ENCODE results near the gene ATP6V1B1. TPM values are rescaled to one million over a fixed set of nuclear protein-coding genes. Genes with fewer than 3 reads are reported as not detected.

The ATP6V1B1 gene
- total RNA-seq, 4 donors from 2014 or later = 3.6 to 7.1 TPM; not detected in 2

- DNase-seq (ENCODE audit: low spot score) = no peak
- no peak for TF ChIP-seq CTCF (IDR thresholded peaks at IDR 0.05)
- no peak for ATAC-seq (ENCODE audit: low FRiP score)
Measured at GRCh38 chr2:70889716-70890037, 46.0 kb upstream of the ATP6V1B1 start.

GRCh38 chr2:70890469-70891065, 45.1 kb upstream of the ATP6V1B1 start:
- DNase-seq (ENCODE audit: low spot score) (no peak), ATAC-seq (ENCODE audit: low FRiP score) (no peak)
- TF ChIP-seq CTCF (IDR thresholded peaks at IDR 0.05) = no peak

GRCh38 chr2:70891572-70892357, 43.9 kb upstream of the ATP6V1B1 start:
- ATAC-seq (ENCODE audit: low FRiP score) = no peak
- DNase-seq (ENCODE audit: low spot score) = no peak
- TF ChIP-seq CTCF (IDR thresholded peaks at IDR 0.05) = no peak

GRCh38 chr2:70892750-70893149, 43.0 kb upstream of the ATP6V1B1 start:
- DNase-seq (ENCODE audit: low spot score) = no peak
- TF ChIP-seq CTCF (IDR thresholded peaks at IDR 0.05) = no peak

GRCh38 chr2:70893186-70893585, 42.5 kb upstream of the ATP6V1B1 start:
- TF ChIP-seq CTCF (IDR thresholded peaks at IDR 0.05) = no peak
- DNase-seq (ENCODE audit: low spot score) = no peak

More at GRCh38 chr2:70892750-70893149, 43.0 kb upstream of the ATP6V1B1 start:
- no peak for ATAC-seq (ENCODE audit: low FRiP score)

GRCh38 chr2:70894765-70895164, 40.9 kb upstream of the ATP6V1B1 start:
- no peak for TF ChIP-seq CTCF (IDR thresholded peaks at IDR 0.05)
- no peak for DNase-seq (ENCODE audit: low spot score)
- no peak for ATAC-seq (ENCODE audit: low FRiP score)

More at GRCh38 chr2:70893186-70893585, 42.5 kb upstream of the ATP6V1B1 start:
- no peak for ATAC-seq (ENCODE audit: low FRiP score)

- no peak for DNase-seq (ENCODE audit: low spot score)
- no peak for TF ChIP-seq CTCF (IDR thresholded peaks at IDR 0.05)
- no peak for ATAC-seq (ENCODE audit: low FRiP score)
Measured at GRCh38 chr2:70895249-70895648, 40.5 kb upstream of the ATP6V1B1 start.
